Measurements from ENCODE around the gene ZSCAN12.

Gene ZSCAN12

DNA sequence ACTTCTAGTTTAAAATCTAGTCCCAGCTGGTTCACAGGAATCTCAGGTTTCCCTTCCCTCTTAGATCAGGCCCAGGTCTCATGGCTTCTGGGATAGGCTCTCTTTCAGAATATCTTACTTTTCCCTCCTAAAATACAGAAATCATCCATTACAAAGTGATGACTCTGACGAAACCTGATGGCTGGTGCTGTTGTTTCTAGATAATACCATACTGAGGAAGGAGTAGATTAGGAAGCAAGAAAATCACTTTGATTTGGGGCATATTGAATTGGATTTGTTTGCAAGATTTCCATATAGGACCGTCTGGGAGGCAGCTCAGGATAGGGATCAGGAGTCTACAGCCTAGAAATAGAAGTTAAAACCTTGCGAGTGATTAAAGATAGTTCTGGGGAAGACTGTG lies 46.2 kb downstream of the ZSCAN12 start:
- DNase-seq: no peak

DNA sequence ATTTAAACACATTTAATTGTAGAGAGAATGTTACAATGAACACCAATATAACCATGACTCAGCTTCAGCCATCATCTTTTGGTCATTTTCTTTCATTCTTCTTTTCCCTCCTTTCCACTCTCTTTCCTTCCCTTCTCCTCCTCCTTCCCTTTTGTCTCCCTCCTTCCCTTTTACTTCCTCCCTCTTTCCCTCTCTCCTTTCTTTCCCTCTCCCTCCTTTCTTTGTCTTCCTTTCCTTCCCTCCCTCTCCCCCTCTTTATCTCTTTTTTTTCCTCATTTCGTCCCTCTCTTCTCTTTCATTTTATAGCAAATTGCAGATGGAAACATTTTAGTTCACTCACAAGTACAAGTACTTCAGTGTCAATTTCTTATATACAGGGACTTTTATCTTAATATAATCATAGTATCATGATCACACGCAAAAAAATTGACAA lies 48.0 kb downstream of the ZSCAN12 start:
- no peak for DNase-seq

DNA sequence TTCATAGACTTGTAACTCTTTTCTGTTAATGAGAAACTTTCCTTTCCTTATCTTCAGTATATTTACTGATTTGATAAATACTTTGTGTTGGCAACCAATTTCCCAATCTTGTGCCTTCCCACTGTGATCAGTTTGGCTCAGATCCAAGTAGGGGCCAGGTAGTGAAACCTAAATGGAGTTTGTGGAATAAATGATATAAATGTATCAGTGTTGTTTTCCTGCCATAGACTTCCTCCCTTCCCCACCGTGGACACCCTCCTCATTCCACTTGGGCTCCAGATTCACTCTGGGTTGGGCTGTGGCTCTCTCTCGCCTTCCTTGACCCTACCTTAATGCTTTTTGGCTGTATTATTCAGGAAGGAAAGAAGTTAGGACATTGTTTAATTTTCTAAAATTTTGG lies 48.5 kb downstream of the ZSCAN12 start:
- no peak for DNase-seq

DNA sequence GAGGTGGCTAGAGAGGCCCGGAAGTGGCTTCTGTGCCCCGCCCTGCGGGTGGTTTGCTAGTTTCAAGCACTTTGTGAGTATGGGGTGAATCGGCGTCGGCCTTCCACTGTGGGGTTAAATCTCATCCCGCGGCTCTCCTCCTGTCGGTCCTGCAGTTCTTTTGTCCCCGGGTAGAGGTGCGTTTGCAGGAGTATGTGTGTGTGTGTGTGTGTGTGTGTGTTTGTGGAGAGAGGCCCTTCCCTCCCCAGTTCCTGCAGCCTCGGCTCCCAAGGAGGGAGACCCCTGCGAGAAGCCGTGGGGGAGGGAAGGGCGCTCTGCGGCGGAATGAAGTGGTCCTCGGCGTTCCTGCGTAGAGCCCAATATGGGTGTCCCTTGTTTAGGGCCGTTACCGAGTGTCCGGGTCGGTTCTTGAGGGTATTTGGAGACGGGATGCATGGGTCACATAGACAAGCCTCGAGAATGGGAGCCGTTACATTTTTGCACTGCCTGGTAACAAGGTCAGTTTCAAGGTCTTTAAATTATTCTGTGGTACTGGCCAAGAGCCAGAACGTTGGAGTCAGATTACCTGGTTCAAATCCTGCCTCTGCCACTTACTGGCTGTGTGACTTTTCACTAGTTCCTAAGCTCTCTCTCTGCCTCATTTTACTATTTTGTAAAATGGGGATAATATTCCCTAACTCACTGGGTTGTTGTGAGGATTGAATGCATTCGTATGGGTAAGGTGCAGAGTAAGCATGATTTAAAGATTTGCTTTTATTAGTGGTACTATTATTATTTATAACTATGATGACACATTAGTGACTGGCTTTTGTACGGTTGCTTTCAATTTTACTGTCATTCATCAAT lies 49.4 kb downstream of the ZSCAN12 start, which contains the start of gene ZKSCAN3:
Gene ZKSCAN3 (plus strand): TSS at position 56 of the 846 bp plus-strand sequence. CDS start 9,640 bp downstream, outside the sequence.
- peak; percentile 89 for DNase-seq

DNA sequence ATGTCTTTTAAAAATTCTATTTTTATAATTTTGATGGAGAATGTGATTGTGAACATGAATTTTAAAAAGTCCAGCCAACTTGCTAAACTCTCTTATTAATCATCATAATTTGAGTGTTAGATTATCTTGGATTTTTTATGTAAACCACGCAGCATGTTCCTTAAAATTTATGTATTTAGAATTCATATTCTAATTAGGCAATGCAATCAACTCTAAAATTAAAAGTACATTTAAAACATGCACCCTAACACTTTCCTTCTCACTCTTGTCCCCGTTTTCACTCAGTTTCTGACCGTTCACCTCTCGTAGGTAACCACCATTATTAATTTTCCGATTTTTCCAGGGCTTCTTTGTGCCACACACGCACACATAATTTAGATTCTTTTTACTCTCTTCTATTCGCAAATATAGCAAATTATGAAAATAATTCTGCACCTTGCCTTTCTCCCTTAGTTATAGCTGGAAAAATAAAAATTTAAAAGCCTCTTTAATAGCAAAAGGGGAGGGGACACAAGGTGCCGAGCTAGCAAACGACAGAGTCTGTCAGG lies 50.1 kb downstream of the ZSCAN12 start:
- DNase-seq: no peak

DNA sequence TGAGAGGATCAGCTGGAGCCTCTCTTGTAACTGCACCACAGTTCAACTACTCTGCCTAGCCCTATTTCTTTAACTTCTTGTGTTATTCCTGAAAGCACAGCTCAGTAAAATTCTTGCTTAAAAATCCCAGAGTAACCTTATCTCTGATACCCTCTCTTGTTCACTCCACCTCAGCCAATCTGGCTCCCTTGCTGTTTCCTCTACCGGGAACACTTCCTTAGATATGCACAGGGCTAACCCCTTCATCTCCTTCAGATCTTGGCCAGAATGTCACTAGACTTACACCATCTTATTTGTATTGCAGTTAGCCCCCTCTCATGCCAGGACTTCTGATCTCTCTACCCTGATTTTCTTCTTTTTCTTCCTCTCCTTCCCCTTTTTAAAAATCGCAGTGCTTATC lies 52.4 kb downstream of the ZSCAN12 start:
- DNase-seq: no peak

DNA sequence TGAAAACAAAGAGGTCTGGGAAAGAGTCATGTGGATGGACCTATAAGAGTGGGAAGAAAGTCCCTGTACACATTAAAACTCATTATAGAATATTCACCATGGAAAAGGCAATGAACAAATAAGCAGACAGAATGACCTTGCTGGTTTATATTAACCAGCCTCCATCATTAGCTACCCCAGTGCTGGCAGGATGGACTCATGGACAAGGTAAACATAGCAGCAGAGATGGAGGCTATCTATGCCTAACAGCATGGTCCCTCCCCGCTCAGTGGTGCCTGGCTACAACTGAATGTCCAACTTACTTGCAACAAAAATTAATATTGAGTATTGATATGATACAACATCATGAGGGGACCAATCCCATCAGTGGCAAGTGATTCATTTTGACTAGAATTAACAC lies 54.3 kb downstream of the ZSCAN12 start:
- DNase-seq: no peak

DNA sequence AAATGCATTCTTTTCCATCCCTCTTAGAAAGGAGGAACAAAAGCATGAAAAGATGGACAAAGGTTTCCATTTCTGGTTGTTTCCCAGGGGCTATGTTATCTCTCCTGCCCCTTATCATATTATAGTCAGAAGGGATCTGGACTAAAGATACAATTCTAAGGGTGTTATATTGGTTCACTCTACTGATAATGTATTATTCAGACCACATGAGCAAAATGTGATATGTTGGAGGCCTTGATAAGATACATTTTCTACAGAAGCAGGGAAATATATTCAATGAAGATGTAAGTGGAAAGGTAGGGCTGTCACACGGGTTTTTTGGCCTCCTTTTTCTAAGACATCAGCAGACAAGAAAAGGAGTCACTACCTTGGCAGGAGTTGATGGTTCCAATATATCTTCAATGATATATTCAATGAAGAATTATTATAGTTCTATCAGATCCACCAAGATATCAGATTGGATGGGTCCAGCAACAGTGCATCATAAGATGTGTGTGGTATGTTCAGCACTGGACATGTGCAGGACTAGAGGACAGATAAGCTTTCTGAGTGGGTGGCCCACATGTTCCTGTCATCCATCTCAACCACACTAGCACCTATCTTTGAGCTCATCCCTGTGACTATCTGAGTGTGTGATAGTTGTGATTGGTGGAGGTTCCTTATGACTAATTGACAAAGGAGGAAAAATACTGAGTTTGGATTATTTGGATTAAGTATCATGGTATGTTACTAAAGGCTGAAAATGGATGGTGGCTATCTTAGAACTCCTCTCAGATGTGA lies 55.5 kb downstream of the ZSCAN12 start:
- DNase-seq: no peak

DNA sequence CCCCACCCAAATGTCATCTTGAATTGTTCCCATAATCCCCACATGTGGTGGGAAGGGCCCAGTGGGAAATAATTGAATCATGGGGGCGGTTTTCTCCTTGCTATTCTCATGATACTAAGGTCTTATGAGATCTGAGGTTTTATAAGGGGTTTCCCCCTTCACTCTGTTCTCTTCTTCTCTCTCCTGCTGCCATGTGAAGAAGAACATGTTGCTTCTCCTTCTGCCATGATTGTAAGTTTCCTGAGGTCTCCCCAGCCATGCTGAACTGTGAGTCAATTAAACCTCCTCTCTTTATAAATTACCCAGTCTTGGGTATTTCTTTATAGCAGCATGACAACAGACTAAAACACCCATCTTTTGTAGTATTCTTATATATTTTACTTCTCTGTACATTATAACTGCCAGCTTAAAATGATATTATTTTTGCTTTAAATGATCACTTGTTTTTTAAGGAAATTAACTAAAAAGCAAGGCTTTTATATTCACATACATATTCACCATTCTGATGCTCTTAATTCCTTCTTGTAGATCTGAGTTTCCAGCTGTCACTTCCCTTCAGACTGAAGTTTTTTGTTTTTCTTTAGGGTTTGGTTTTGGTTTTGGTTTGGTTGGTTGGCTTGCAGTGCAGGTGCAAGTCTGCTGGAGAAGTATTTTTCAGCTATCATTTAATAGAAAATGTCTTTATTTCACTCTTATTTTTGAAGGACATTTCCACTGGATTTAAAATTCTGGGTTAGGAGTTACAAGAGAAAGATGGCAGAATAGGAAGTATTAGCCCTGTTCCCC lies 59.0 kb downstream of the ZSCAN12 start:
- no peak for DNase-seq

DNA sequence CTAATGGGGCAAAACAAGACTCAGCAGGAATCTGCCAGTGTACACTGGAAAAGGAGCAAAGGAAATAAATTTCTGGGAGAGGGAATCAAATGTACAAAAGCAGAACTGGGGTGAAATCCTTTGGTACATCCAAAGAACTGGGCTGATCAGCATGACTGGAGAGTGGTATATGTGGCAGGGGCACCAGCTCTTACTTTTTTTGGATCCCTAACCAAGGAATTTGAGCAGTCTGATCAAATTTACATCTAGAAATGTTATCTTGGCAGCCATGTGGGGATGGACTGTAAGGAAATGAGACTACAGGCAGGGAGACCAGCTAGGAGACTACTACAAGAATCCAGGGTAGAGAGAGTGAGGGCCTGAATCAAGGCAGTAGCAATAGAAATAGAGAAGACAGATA lies 62.4 kb downstream of the ZSCAN12 start:
- DNase-seq: no peak

DNA sequence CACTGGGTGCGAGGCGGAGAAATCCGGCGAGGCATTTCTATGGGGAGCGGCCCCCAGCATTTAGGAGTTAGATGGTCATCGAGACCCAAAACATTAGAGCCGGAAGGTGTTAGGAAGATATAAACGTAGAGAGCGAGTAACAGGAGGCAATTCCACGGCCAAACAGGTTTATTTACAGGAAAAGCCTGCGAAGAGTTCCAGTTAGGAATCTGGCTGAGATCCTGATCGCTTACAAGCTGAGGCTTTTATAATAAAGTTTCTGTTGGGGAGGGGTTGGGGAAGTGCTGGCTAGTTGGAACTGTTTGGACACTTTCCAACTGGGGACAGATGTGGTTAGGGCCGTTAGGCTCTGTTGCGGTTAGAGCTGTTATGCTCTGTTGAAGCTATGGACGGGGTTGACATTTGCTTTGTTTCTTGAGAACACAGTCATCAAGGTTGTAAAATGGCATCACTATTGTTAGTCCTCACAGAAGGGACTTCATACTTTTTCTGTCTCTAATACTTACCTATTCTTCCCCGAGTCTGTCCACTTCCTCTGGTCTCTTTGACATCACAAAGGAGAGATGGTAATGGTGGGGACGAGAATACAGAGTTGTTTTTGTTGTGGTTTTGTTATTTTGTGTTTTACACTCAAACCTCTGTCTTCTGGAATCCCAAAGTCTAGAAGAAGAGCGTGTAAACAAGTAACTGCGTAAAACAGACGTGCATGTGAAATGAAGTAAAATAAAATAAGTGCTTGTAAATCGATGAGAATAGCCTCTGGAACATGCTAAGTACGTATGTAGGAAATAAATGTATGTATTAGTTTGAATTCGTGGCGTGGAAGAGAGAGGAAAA lies 63.0 kb downstream of the ZSCAN12 start:
- no peak for DNase-seq

DNA sequence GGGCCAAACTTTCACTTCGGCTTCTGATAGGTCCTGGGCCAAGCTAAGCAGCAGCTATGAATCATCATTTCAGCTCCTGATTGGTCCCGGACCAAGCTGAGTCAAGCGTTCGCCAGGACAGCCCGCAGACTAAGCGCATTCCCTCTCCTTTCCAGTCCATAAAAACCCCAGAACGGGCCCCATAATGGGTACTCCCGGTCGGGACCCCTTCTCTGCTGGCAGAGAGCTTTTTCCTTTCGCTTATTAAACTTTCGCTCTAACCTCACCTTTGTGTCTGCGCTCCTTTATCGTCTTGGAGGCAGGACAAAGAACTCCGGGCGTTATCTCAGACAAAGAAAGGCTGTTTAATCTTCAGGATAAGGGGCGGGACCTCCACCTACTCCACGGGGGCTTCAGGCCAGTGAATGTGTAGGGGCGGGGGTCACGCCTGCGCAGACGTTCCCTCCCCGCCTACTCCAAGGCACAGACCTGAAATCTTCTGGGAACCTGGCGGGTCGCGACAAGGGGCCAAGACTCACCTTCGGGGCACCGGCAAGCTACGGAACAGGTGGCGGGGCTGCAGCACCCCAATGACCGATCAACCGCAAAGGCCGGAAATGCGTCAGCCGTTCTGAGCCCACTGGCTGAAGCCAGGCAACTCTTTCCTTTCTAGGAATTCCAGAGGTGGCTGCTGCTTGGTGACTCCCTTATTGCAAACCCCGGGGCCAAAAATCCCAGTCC lies 63.8 kb downstream of the ZSCAN12 start, which contains the start of gene ZSCAN31:
Gene ZSCAN31 (minus strand): TSS at position 585 of the 720 bp plus-strand sequence. CDS start 6,465 bp downstream, outside the sequence.
- peak; percentile 91 for DNase-seq

DNA sequence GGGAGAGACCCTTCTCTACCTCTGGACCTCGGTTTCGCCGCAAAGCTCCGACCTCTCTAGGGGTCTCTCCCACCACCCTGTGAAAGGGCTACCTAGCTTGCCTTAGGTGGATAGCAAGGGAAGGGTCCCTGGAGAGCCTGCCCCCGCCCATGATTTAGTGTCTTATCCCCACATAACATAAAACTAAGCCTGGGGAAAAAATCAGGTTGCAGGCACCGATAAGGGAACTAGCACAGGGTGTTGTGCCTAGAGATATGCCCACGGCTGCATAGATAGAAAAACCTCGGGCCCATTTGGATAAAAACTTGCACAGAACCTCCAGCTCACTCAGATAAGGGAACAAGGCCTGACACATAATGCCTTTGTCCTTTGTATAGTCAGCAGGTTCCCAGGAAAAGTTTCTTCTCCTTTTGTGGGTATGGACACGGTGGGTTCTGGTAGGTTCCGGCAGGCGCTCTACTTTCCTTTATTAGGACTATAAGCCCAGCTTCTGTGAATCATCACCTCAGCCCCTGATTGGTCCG lies 64.4 kb downstream of the ZSCAN12 start:
- no peak for DNase-seq

DNA sequence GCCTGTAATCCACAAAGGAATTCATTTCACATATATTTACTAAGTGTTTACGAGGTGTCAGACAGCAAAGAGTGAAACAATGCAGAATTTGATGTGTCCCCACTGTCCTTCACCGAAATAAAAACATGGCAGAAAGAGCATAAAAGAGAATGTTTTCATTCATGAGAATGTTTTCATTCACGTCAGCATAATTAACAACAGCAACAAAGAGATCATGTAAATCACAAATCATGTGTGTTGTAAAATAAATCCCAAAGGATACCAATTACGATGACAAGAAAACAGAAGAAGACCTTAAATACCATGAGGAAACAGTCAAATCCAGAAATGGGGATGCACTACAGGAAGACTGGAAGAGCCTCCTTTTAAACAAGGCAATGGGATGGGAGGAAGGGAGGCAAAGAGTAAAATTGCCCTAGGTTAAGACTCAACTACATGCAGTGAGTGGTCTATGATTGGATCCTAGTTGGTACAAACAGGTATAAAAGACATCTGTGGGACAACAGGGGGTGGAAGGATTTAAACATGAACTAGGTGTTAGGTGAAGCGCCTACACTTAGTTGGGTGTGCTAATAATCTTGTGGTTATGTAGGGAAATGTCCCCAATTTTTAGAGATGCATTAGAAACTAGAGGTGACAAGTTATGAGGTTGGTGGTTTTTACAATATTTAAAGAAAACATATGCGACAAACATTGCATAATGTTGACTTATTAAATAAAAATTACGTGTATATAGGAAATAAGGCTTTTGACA lies 65.1 kb downstream of the ZSCAN12 start:
- DNase-seq: no peak

DNA sequence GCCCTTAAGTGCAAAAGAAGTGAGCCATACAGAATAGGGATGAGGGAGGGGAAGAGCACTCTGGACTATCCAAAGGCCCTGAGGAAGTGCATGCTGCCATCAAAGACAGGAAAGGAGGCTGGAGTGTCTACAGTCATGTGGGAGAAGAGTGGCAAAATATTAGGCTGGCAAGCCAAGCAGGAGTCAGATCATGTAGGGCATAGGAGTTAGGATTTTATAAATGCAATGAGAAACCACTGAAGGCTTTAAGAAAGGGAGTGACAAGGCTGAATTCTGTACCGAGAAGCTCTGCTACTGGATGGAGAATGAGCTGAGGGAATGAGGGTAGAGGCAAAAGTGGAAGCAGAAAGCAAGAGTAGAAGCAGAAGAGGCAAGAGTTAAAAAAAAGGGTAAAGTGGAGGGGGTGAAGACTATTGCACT lies 65.9 kb downstream of the ZSCAN12 start:
- DNase-seq: no peak

DNA sequence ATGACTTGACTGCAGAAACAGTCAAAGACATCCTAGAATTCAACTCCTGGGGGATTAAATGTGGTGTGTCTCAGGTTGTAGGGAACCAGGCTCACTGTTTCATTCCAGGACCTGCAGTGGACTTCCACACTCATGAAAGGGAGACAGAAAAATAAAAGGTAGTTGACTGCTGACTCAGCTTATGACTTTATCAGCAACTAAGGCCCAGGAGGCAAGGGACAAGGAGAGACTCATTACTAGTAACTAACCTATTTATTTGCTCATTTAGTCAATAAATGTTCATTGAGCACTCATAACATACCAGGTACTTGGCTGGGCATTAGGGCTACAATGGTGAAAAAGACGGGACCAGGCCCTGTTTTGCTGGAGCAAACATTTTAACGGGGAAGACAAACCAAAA lies 66.5 kb downstream of the ZSCAN12 start:
- no peak for DNase-seq

DNA sequence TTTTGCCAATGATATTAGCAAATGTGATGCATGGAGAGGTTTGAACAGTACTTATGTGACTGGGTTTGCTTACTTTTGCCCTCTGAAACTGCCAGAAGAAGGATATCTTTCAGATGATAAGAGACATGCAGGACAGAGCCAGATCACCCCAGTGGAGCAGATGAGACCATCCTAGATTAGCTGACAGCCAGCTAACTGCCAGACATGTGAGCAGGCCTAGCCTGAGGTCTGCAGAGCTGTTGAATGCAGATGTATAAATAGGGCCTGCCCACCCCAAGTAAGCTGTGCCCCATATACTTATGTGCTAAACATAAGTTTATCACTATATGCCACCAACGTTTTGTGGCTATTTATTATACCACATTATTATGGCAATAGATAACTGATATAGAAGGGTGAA lies 69.5 kb downstream of the ZSCAN12 start:
- DNase-seq: no peak
